Measurements from ENCODE around the gene AOPEP. TPM values are rescaled to one million over a fixed set of nuclear protein-coding genes. Genes with fewer than 3 reads are reported as not detected.

AOPEP gene
- total and polyA plus RNA-seq, 9 of the 15 experiments (the other 6 are each of a cell fraction or from before 2014, with no cell fraction given), result 4.5 to 19.3 (median 13.5) TPM

- no peaks in the 10 kb centered on the region for H3K36me3 ChIP-seq (ENCODE audit: control insufficient read depth, insufficient read depth, low read length)
- no peaks in the 10 kb centered on the region for H3K27me3 ChIP-seq (ENCODE audit: control insufficient read depth in 2 of 2, insufficient read depth in 2 of 2, low read length in 2 of 2)
- H3K4me1 ChIP-seq (replicated peaks in 1 of 2; ENCODE audit: control insufficient read depth in 2 of 2, insufficient read depth in 2 of 2, low read length in 2 of 2), result peaks cover 6 to 7% of the 10 kb centered on the region in 2 experiments; a peak in 4 of 5 replicates
- no peak overlapping the region for H2AFZ ChIP-seq (ENCODE audit: low read depth, low read length)
- no peak for DNase-seq (ENCODE audit: extremely low read depth in 1 of 4, low spot score in 3 of 4)
- no peak overlapping the region for H3K9ac ChIP-seq (ENCODE audit: insufficient read depth in 1 of 2, low read depth in 2 of 2, low read length in 2 of 2)
- CTCF ChIA-PET (ENCODE audit: low intra/inter-chr PET ratio), result no interaction called here
- FAIRE-seq, result no peak
- in situ Hi-C loops (cut with MboI) (no loop called here), intact Hi-C loops (cut with micrococcal nuclease) (no loop called here)
- no peak for ATAC-seq
- TF ChIP-seq ZNF134 (CRISPR knock-in tag; conservative IDR thresholded peaks at IDR 0.05) (no peak), RUNX1 (IDR thresholded peaks at IDR 0.05; ENCODE audit: low read depth) (no peak), XRCC3 (IDR thresholded peaks at IDR 0.05) (no peak), THAP12 (CRISPR knock-in tag; IDR thresholded peaks at IDR 0.05) (no peak), SREBF1 (IDR thresholded peaks at IDR 0.05; ENCODE audit: borderline replicate concordance, low read depth, low read length) (no peak), SMAD2 (IDR thresholded peaks at IDR 0.05; ENCODE audit: low read depth, low read length) (no peak), NCOR1 (IDR thresholded peaks at IDR 0.05) (no peak), CREBBP (IDR thresholded peaks at IDR 0.05; ENCODE audit: low read depth, low read length) (no peak), NRF1 (conservative IDR thresholded peaks at IDR 0.05 in 1 of 2, IDR thresholded peaks at IDR 0.05 in 1 of 2) (no peak), SMARCA4 (IDR thresholded peaks at IDR 0.05) (no peak), CBX8 (IDR thresholded peaks at IDR 0.05; ENCODE audit: borderline replicate concordance, extremely low read depth, low read depth, low read length, poor library complexity, severe bottlenecking) (no peak)
- no peaks in the 10 kb centered on the region for H3K9me3 ChIP-seq (replicated peaks; ENCODE audit: control insufficient read depth, insufficient read depth, low read depth, low read length)
- no peaks in the 10 kb centered on the region for H3K79me2 ChIP-seq (ENCODE audit: control insufficient read depth, insufficient read depth, low read length)
- H3K27ac ChIP-seq (ENCODE audit: extremely low read depth, low read depth, low read length), result no peak overlapping the region
- H3K4me3 ChIP-seq, result no peak overlapping the region
- no TSS peak for BruUV-seq (replicated peaks)
- H3K4me2 ChIP-seq (ENCODE audit: insufficient read depth, low read length), result no peak overlapping the region
- POLR2A ChIA-PET, result interaction anchor here (0.5 kb wide), 1 partner anchor 171 kb away, joined by 3 read pairs; no protein-coding TSS in a partner anchor
- WGBS (ENCODE audit: insufficient coverage, low coverage, missing lambda C conversion rate), result 49% methylated on average over 3 of the region's 3 CpGs
- no peaks in the 10 kb centered on the region; the same call in none of the 2 replicates for H4K20me1 ChIP-seq (replicated peaks; ENCODE audit: control insufficient read depth, insufficient read depth, low read length)
- no peaks in the 10 kb centered on the region for H3K9me1 ChIP-seq (ENCODE audit: control insufficient read depth, insufficient read depth, low read length)
Measured at GRCh38 chr9:94931036-94931633, 204.6 kb downstream of the AOPEP start.

Data from K562 (cell line).